ENCODE data around the gene CECR2.

DNA sequence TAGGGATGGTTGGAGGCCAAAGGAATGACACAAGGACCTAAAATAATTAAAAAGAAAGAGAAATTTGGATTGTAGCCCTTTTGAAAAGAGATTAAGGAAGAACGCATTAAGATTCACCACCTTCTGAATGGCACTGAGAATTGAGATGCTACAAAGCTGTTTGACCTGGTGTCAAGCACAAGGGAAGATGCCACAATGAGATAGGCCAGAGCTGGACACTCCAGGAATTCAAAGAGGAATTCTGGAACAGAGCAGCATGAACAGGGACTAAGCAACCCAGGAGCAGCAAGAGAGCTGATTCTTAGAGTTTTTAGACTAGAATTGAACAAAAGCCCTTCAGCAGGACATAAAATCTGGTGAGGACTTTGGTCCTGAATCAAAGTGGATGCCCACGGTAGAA is 11.6 kb upstream of the CECR2 start:
- TF ChIP-seq, protein P1, sequence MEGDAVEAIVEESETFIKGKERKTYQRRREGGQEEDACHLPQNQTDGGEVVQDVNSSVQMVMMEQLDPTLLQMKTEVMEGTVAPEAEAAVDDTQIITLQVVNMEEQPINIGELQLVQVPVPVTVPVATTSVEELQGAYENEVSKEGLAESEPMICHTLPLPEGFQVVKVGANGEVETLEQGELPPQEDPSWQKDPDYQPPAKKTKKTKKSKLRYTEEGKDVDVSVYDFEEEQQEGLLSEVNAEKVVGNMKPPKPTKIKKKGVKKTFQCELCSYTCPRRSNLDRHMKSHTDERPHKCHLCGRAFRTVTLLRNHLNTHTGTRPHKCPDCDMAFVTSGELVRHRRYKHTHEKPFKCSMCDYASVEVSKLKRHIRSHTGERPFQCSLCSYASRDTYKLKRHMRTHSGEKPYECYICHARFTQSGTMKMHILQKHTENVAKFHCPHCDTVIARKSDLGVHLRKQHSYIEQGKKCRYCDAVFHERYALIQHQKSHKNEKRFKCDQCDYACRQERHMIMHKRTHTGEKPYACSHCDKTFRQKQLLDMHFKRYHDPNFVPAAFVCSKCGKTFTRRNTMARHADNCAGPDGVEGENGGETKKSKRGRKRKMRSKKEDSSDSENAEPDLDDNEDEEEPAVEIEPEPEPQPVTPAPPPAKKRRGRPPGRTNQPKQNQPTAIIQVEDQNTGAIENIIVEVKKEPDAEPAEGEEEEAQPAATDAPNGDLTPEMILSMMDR (IDR thresholded peaks at IDR 0.05; ENCODE audit: insufficient read depth, low read length): no peak
- no peak for TF ChIP-seq SPI1 (IDR thresholded peaks at IDR 0.05; ENCODE audit: borderline replicate concordance, low read depth)
